NCI-H2029 (cell line): ENCODE results near the gene PRDX1.

Source experiments
- DNase-seq: peaks from one replicate; lab custom pipeline; 2025; lab: John Stamatoyannopoulos, UW

The PRDX1 gene

GRCh38 chr1:45521413-45522323 is at the start of gene PRDX1:
PRDX1 (minus strand) TSS chr1:45521884; CDS start chr1:45519043, 2,841 bp downstream.
- DNase-seq: peak; percentile 95

- no peak for DNase-seq
These were observed 48.9 kb upstream of the PRDX1 start for GRCh38 chr1:45570631-45571030.

GRCh38 chr1:45569962-45570581 is 48.4 kb upstream of the PRDX1 start:
- DNase-seq: peak; percentile 76

GRCh38 chr1:45569571-45569961 is 47.9 kb upstream of the PRDX1 start:
- no peak for DNase-seq

GRCh38 chr1:45568421-45568820 is 46.7 kb upstream of the PRDX1 start:
- DNase-seq: no peak

GRCh38 chr1:45567911-45568310 is 46.2 kb upstream of the PRDX1 start:
- DNase-seq: no peak

GRCh38 chr1:45566722-45567121 is 45.0 kb upstream of the PRDX1 start:
- DNase-seq: no peak

- no peak for DNase-seq
These were observed 42.2 kb upstream of the PRDX1 start for GRCh38 chr1:45563843-45564242.

GRCh38 chr1:45557422-45557944 is 35.8 kb upstream of the PRDX1 start:
- DNase-seq: peak; percentile 57

- DNase-seq: no peak
These were observed 32.5 kb upstream of the PRDX1 start for GRCh38 chr1:45554198-45554597.

- peak; percentile 98 for DNase-seq
These were observed 30.6 kb upstream of the PRDX1 start for GRCh38 chr1:45552331-45552730.

GRCh38 chr1:45551684-45552083 is 30.0 kb upstream of the PRDX1 start:
- DNase-seq: no peak

- peak; percentile 99 for DNase-seq
These were observed 29.0 kb upstream of the PRDX1 start, which contains the start of gene AKR1A1 for GRCh38 chr1:45550401-45551351. AKR1A1 (plus strand) TSS chr1:45550826; CDS start chr1:45561795, 10,969 bp downstream.

GRCh38 chr1:45545553-45546310 is 24.0 kb upstream of the PRDX1 start:
- no peak for DNase-seq

GRCh38 chr1:45545019-45545493 is 23.4 kb upstream of the PRDX1 start:
- DNase-seq: no peak

- DNase-seq: no peak
These were observed 22.8 kb upstream of the PRDX1 start for GRCh38 chr1:45544530-45544929.

GRCh38 chr1:45543581-45544417 is 22.1 kb upstream of the PRDX1 start:
- no peak for DNase-seq

- DNase-seq: no peak
These were observed 20.9 kb upstream of the PRDX1 start for GRCh38 chr1:45542591-45542990.

- DNase-seq: no peak
These were observed 19.5 kb upstream of the PRDX1 start for GRCh38 chr1:45541193-45541592.

GRCh38 chr1:45536886-45537285 is 15.2 kb upstream of the PRDX1 start:
- DNase-seq: no peak
